Measurements from ENCODE around the gene NKD1. TPM values are rescaled to one million over a fixed set of nuclear protein-coding genes. Genes with fewer than 3 reads are reported as not detected.

Gene NKD1
- total RNA-seq, 3 donors from 2014 or later, result 1.3 to 5.0 (median 4.6) TPM

GRCh38 chr16:50640919-50641817 is 93.0 kb downstream of the NKD1 start:
- intact Hi-C loops (cut with DNase I; ENCODE audit: low total_unique reads), result loop anchor here (5.0 kb wide), 1 partner anchor 174 kb away; no protein-coding TSS in a partner anchor

GRCh38 chr16:50641818-50642187 is 93.6 kb downstream of the NKD1 start:
- no peak overlapping the region for H3K27ac ChIP-seq
- H3K27me3 ChIP-seq, result no peaks in the 10 kb centered on the region
- H3K4me3 ChIP-seq, result no peak overlapping the region
- H3K9me3 ChIP-seq, result no peaks in the 10 kb centered on the region
- H3K4me1 ChIP-seq, result no peaks in the 10 kb centered on the region
- DNase-seq (ENCODE audit: low spot score in 2 of 2), result no peak
- intact Hi-C loops (cut with DNase I; ENCODE audit: low total_unique reads), result loop anchor here (5.0 kb wide), 1 partner anchor 175 kb away; no protein-coding TSS in a partner anchor
- H3K36me3 ChIP-seq, result no peaks in the 10 kb centered on the region
- TF ChIP-seq CTCF (IDR thresholded peaks at IDR 0.05) (no peak), POLR2A (IDR thresholded peaks at IDR 0.05) (no peak), POLR2AphosphoS5 (IDR thresholded peaks at IDR 0.05) (no peak)

More at GRCh38 chr16:50640919-50641817, 93.0 kb downstream of the NKD1 start:
- Histone ChIP-seq H3K36me3 (no peaks in the 10 kb centered on the region), H3K27ac (no peak overlapping the region), H3K4me3 (no peak overlapping the region), H3K27me3 (no peaks in the 10 kb centered on the region), H3K4me1 (no peaks in the 10 kb centered on the region), H3K9me3 (no peaks in the 10 kb centered on the region)
- TF ChIP-seq POLR2AphosphoS5 (IDR thresholded peaks at IDR 0.05), result no peak
- TF ChIP-seq POLR2A (IDR thresholded peaks at IDR 0.05), result no peak
- no peak for TF ChIP-seq CTCF (IDR thresholded peaks at IDR 0.05)
- no peak for DNase-seq (ENCODE audit: low spot score in 2 of 2)

GRCh38 chr16:50642349-50642748 is 94.2 kb downstream of the NKD1 start:
- intact Hi-C loops (cut with DNase I; ENCODE audit: low total_unique reads), result loop anchor here (5.0 kb wide), 1 partner anchor 175 kb away; no protein-coding TSS in a partner anchor
- no peaks in the 10 kb centered on the region for H3K9me3 ChIP-seq
- H3K36me3 ChIP-seq, result no peaks in the 10 kb centered on the region
- H3K4me3 ChIP-seq, result no peak overlapping the region
- no peaks in the 10 kb centered on the region for H3K4me1 ChIP-seq
- DNase-seq (ENCODE audit: low spot score in 2 of 2), result no peak
- TF ChIP-seq CTCF (IDR thresholded peaks at IDR 0.05) (no peak), POLR2A (IDR thresholded peaks at IDR 0.05) (no peak), POLR2AphosphoS5 (IDR thresholded peaks at IDR 0.05) (no peak)
- no peak overlapping the region for H3K27ac ChIP-seq
- H3K27me3 ChIP-seq, result no peaks in the 10 kb centered on the region

- Histone ChIP-seq H3K36me3 (no peaks in the 10 kb centered on the region), H3K27me3 (no peaks in the 10 kb centered on the region), H3K27ac (no peak overlapping the region), H3K4me1 (no peaks in the 10 kb centered on the region), H3K9me3 (no peaks in the 10 kb centered on the region), H3K4me3 (no peak overlapping the region)
- DNase-seq (ENCODE audit: low spot score in 2 of 2), result no peak
- intact Hi-C loops (cut with DNase I; ENCODE audit: low total_unique reads), result loop anchor here (5.0 kb wide), 1 partner anchor 176 kb away; no protein-coding TSS in a partner anchor
- no peak for TF ChIP-seq CTCF (IDR thresholded peaks at IDR 0.05)
- TF ChIP-seq POLR2A (IDR thresholded peaks at IDR 0.05), result no peak
- TF ChIP-seq POLR2AphosphoS5 (IDR thresholded peaks at IDR 0.05), result no peak
These were observed 95.0 kb downstream of the NKD1 start for GRCh38 chr16:50643192-50643591.

- no peak for DNase-seq (ENCODE audit: low spot score in 2 of 2)
- H3K27me3 ChIP-seq, result no peaks in the 10 kb centered on the region
- H3K4me3 ChIP-seq, result no peak overlapping the region
- H3K27ac ChIP-seq, result no peak overlapping the region
- no peaks in the 10 kb centered on the region for H3K36me3 ChIP-seq
- H3K4me1 ChIP-seq, result no peaks in the 10 kb centered on the region
- no peaks in the 10 kb centered on the region for H3K9me3 ChIP-seq
- TF ChIP-seq CTCF (IDR thresholded peaks at IDR 0.05) (no peak), POLR2A (IDR thresholded peaks at IDR 0.05) (no peak), POLR2AphosphoS5 (IDR thresholded peaks at IDR 0.05) (no peak)
- intact Hi-C loops (cut with DNase I; ENCODE audit: low total_unique reads), result loop anchor here (5.0 kb wide), 1 partner anchor 177 kb away; no protein-coding TSS in a partner anchor
These were observed 96.0 kb downstream of the NKD1 start for GRCh38 chr16:50644245-50644644.

All from breast epithelium (tissue), 4 donors.